ENCODE results near the gene RPL38. TPM values are rescaled to one million over a fixed set of nuclear protein-coding genes. Genes with fewer than 3 reads are reported as not detected.

The RPL38 gene
- 991 TPM for polyA plus RNA-seq (ENCODE audit: insufficient read length)
- long read RNA-seq, donor 1, transcript RPL38-207 (4 exons, 429 nt) = minor isoform, 96 of 2,400 reads
- long read RNA-seq, donor 1, transcript RPL38-202 (5 exons, 431 nt) = minor isoform, 277 of 2,400 reads
- long read RNA-seq, donor 1, transcript RPL38-206 (4 exons, 532 nt) = minor isoform, 134 of 2,400 reads
- long read RNA-seq, donor 1, transcript RPL38-201 (5 exons, 1,170 nt) = major isoform, 1,475 of 2,400 reads
- long read RNA-seq, donor 1, partial matches to known transcripts = 261 of 2,400 reads
- long read RNA-seq, donor 1, other reads (novel, unspliced or antisense) = 137 of 2,400 reads
- long read RNA-seq, donor 2, transcript RPL38-206 (4 exons, 532 nt) = minor isoform, 66 of 1,552 reads
- long read RNA-seq, donor 2, transcript RPL38-201 (5 exons, 1,170 nt) = major isoform, 1,002 of 1,552 reads
- long read RNA-seq, donor 2, transcript RPL38-202 (5 exons, 431 nt) = minor isoform, 190 of 1,552 reads
- long read RNA-seq, donor 2, transcript RPL38-207 (4 exons, 429 nt) = minor isoform, 73 of 1,552 reads
- long read RNA-seq, donor 2, partial matches to known transcripts = 123 of 1,552 reads
- long read RNA-seq, donor 2, other reads (novel, unspliced or antisense) = 72 of 1,552 reads
- long read RNA-seq, donor 3, transcript RPL38-201 (5 exons, 1,170 nt) = major isoform, 981 of 1,484 reads
- long read RNA-seq, donor 3, transcript RPL38-202 (5 exons, 431 nt) = minor isoform, 152 of 1,484 reads
- long read RNA-seq, donor 3, transcript RPL38-207 (4 exons, 429 nt) = minor isoform, 61 of 1,484 reads
- long read RNA-seq, donor 3, transcript RPL38-206 (4 exons, 532 nt) = minor isoform, 81 of 1,484 reads
- long read RNA-seq, donor 3, partial matches to known transcripts = 129 of 1,484 reads
- long read RNA-seq, donor 3, other reads (novel, unspliced or antisense) = 62 of 1,484 reads
- long read RNA-seq, donor 4, transcript RPL38-206 (4 exons, 532 nt) = minor isoform, 28 of 592 reads
- long read RNA-seq, donor 4, transcript RPL38-202 (5 exons, 431 nt) = minor isoform, 56 of 592 reads
- long read RNA-seq, donor 4, transcript RPL38-201 (5 exons, 1,170 nt) = major isoform, 379 of 592 reads
- long read RNA-seq, donor 4, transcript RPL38-207 (4 exons, 429 nt) = minor isoform, 25 of 592 reads
- long read RNA-seq, donor 4, partial matches to known transcripts = 75 of 592 reads
- long read RNA-seq, donor 4, other reads (novel, unspliced or antisense) = 20 of 592 reads
- long read RNA-seq, donor 5, transcript RPL38-201 (5 exons, 1,170 nt) = major isoform, 1,882 of 2,795 reads
- long read RNA-seq, donor 5, transcript RPL38-207 (4 exons, 429 nt) = minor isoform, 114 of 2,795 reads
- long read RNA-seq, donor 5, transcript RPL38-206 (4 exons, 532 nt) = minor isoform, 139 of 2,795 reads
- long read RNA-seq, donor 5, transcript RPL38-202 (5 exons, 431 nt) = minor isoform, 247 of 2,795 reads
- long read RNA-seq, donor 5, partial matches to known transcripts = 200 of 2,795 reads
- long read RNA-seq, donor 5, other reads (novel, unspliced or antisense) = 184 of 2,795 reads
- long read RNA-seq, donor 6, transcript RPL38-202 (5 exons, 431 nt) = minor isoform, 276 of 2,790 reads
- long read RNA-seq, donor 6, transcript RPL38-201 (5 exons, 1,170 nt) = major isoform, 1,751 of 2,790 reads
- long read RNA-seq, donor 6, transcript RPL38-206 (4 exons, 532 nt) = minor isoform, 118 of 2,790 reads
- long read RNA-seq, donor 6, transcript RPL38-207 (4 exons, 429 nt) = minor isoform, 134 of 2,790 reads
- long read RNA-seq, donor 6, partial matches to known transcripts = 279 of 2,790 reads
- long read RNA-seq, donor 6, other reads (novel, unspliced or antisense) = 204 of 2,790 reads
- long read RNA-seq, donor 7, transcript RPL38-206 (4 exons, 532 nt) = minor isoform, 133 of 2,872 reads
- long read RNA-seq, donor 7, transcript RPL38-201 (5 exons, 1,170 nt) = major isoform, 1,904 of 2,872 reads
- long read RNA-seq, donor 7, transcript RPL38-202 (5 exons, 431 nt) = minor isoform, 236 of 2,872 reads
- long read RNA-seq, donor 7, transcript RPL38-207 (4 exons, 429 nt) = minor isoform, 122 of 2,872 reads
- long read RNA-seq, donor 7, partial matches to known transcripts = 243 of 2,872 reads
- long read RNA-seq, donor 7, other reads (novel, unspliced or antisense) = 196 of 2,872 reads
- long read RNA-seq, donor 8, transcript RPL38-201 (5 exons, 1,170 nt) = major isoform, 488 of 731 reads
- long read RNA-seq, donor 8, transcript RPL38-202 (5 exons, 431 nt) = minor isoform, 82 of 731 reads
- long read RNA-seq, donor 8, transcript RPL38-207 (4 exons, 429 nt) = minor isoform, 28 of 731 reads
- long read RNA-seq, donor 8, transcript RPL38-206 (4 exons, 532 nt) = minor isoform, 40 of 731 reads
- long read RNA-seq, donor 8, partial matches to known transcripts = 56 of 731 reads
- long read RNA-seq, donor 8, other reads (novel, unspliced or antisense) = 29 of 731 reads

- DNase-seq = peak; percentile 98
Measured at GRCh38 chr17:74203439-74204240, at the start of gene RPL38. TSS of gene RPL38 (plus strand) at chr17:74203678. CDS start at chr17:74203956, 278 bp downstream.

- no peak for DNase-seq
Measured at GRCh38 chr17:74153821-74154430, 49.6 kb upstream of the RPL38 start.

- DNase-seq = no peak
Measured at GRCh38 chr17:74156878-74157277, 46.6 kb upstream of the RPL38 start.

- no peak for DNase-seq
Measured at GRCh38 chr17:74157366-74157765, 46.1 kb upstream of the RPL38 start.

GRCh38 chr17:74158761-74159160 lies 44.7 kb upstream of the RPL38 start:
- no peak for DNase-seq

GRCh38 chr17:74159226-74159840 lies 44.1 kb upstream of the RPL38 start:
- no peak for DNase-seq

GRCh38 chr17:74160656-74161502 lies 42.6 kb upstream of the RPL38 start:
- DNase-seq = no peak

- DNase-seq = no peak
Measured at GRCh38 chr17:74161503-74161875, 42.0 kb upstream of the RPL38 start.

GRCh38 chr17:74163271-74163821 lies 40.1 kb upstream of the RPL38 start:
- no peak for DNase-seq

- no peak for DNase-seq
Measured at GRCh38 chr17:74163836-74164235, 39.6 kb upstream of the RPL38 start.

GRCh38 chr17:74164446-74165045 lies 38.9 kb upstream of the RPL38 start:
- DNase-seq = no peak

- no peak for DNase-seq
Measured at GRCh38 chr17:74165797-74166365, 37.6 kb upstream of the RPL38 start.

GRCh38 chr17:74170924-74171323 lies 32.6 kb upstream of the RPL38 start:
- DNase-seq = no peak

GRCh38 chr17:74172700-74173099 lies 30.8 kb upstream of the RPL38 start:
- no peak for DNase-seq

- DNase-seq = peak; percentile 76
Measured at GRCh38 chr17:74176546-74177001, 26.9 kb upstream of the RPL38 start.

GRCh38 chr17:74177018-74177450 lies 26.4 kb upstream of the RPL38 start:
- no peak for DNase-seq
